Naive B cell (primary cell): ENCODE measurements around the gene RXRA. TPM values are rescaled to one million over a fixed set of nuclear protein-coding genes. Genes with fewer than 3 reads are reported as not detected.

Experiments used
- ATAC-seq, 2 donors: fragments of 150-1000 bp; cut with Tn5 transposase; 2 replicates each; pipeline ENCODE4 v1.10.0; 2021; ENCODE audit warnings: low read depth in 2 of 2, mild to moderate bottlenecking in 2 of 2, moderate library complexity in 2 of 2
- DNase-seq: peaks from one replicate; pipeline ENCODE4 v3.0.0; 2022
- H3K27ac Mint-ChIP-seq, 6 donors: one replicate each; pipeline ENCODE4 v1.8.0; 2020 to 2022; ENCODE audit warnings: mild to moderate bottlenecking in 6 of 6, mixed read lengths in 6 of 6, moderate library complexity in 5 of 6, inconsistent platforms in 2 of 6
- H3K27me3 Mint-ChIP-seq, 3 donors: one replicate each; pipeline ENCODE4 v1.8.0; 2021 to 2022; ENCODE audit warnings: mixed read lengths in 3 of 3, mild to moderate bottlenecking in 1 of 3
- H3K36me3 Mint-ChIP-seq, 2 donors: one replicate each; pipeline ENCODE4 v1.8.0; 2020 to 2022; ENCODE audit warnings: mixed read lengths in 2 of 2, inconsistent platforms in 1 of 2, mild to moderate bottlenecking in 1 of 2
- H3K4me1 Mint-ChIP-seq, 3 donors: one replicate each; pipeline ENCODE4 v1.8.0; 2020 to 2022; ENCODE audit warnings: mixed read lengths in 3 of 3, inconsistent platforms in 1 of 3, mild to moderate bottlenecking in 1 of 3, moderate library complexity in 1 of 3
- H3K4me3 Mint-ChIP-seq, 8 donors: one replicate each; pipeline ENCODE4 v1.8.0; 2020 to 2022; ENCODE audit warnings: mild to moderate bottlenecking in 8 of 8, mixed read lengths in 8 of 8, moderate library complexity in 8 of 8, inconsistent platforms in 2 of 8
- H3K9me3 Mint-ChIP-seq, 7 donors: one replicate each; pipeline ENCODE4 v1.8.0; 2020 to 2022; ENCODE audit warnings: mixed read lengths in 7 of 7, mild to moderate bottlenecking in 5 of 7, inconsistent platforms in 2 of 7, moderate library complexity in 1 of 7
- polyA plus RNA-seq, 6 donors: library from polyadenylated mRNA; unstranded; fragments of 300-500 nt; fragmentation: Illumina TruSeq; gene quantifications; one replicate each; pipeline ENCODE4 v1.2.3, GENCODE V29; 2021; ENCODE audit warnings: low read depth in 6 of 6

RXRA gene
- under 1 TPM in 5 of 6 donors, not detected in 1; 0.31 to 0.76 (median 0.50) TPM for polyA plus RNA-seq

GRCh38 chr9:134325813-134326723 is at the start of gene RXRA:
Gene RXRA, plus strand, starts transcription at chr9:134326455. Its CDS starts 177 bp downstream, at chr9:134326632.
- Mint-ChIP-seq H3K27ac (peak within 1 kb of the TSS in 3 of 6 donors; percentile 62 to 89 (median 70)), H3K4me1 (peaks cover 7 to 20% (median 18%) of the 10 kb centered on the region in 3 donors), H3K4me3 (peak within 1 kb of the TSS; percentile 76 to 92 (median 83)), H3K27me3 (peaks cover 0 to 17% (median 0%) of the 10 kb centered on the region in 3 donors), H3K9me3 (no peaks in the 10 kb centered on the region), H3K36me3 (no peaks in the 10 kb centered on the region)
- peak; percentile 69 to 73 for ATAC-seq
- DNase-seq: peak; percentile 60

GRCh38 chr9:134278286-134278685 is 48.0 kb upstream of the RXRA start:
- DNase-seq (no peak), ATAC-seq (no peak)
- Mint-ChIP-seq H3K9me3 (no peaks in the 10 kb centered on the region), H3K27me3 (peaks cover 0 to 25% (median 9%) of the 10 kb centered on the region in 3 donors), H3K4me3 (no peak overlapping the region), H3K4me1 (peaks cover 7 to 18% (median 10%) of the 10 kb centered on the region in 3 donors), H3K27ac (no peak overlapping the region), H3K36me3 (no peaks in the 10 kb centered on the region)

DNA sequence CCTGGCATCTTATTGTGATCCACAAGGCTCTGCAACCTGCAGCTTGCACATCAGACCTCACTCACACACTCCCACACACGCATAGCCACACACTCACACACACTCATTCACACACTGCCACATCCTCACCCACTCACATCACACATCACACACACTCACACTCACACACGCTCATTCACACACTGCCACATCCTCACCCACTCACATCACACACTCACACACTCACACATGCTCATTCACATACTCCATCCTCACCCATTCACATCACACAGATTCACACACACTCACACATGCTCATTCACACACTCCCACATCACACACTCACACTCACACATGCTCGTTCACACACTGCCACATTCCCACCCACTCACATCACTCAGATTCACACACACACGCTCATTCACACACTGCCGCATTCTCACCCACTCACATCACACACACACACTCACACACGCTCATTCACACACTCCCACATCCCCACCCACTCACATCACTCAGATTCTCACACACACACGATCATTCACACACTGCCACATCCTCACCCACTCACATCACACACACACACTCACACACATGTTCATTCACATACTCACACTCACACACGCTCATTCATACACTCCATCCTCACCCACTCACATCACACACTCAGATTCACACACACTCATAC is 47.1 kb upstream of the RXRA start:
- no peak overlapping the region for H3K4me3 Mint-ChIP-seq
- peaks cover 7 to 18% (median 10%) of the 10 kb centered on the region in 3 donors for H3K4me1 Mint-ChIP-seq
- H3K9me3 Mint-ChIP-seq: no peaks in the 10 kb centered on the region
- peaks cover 0 to 27% (median 9%) of the 10 kb centered on the region in 3 donors for H3K27me3 Mint-ChIP-seq
- DNase-seq: no peak
- H3K36me3 Mint-ChIP-seq: no peaks in the 10 kb centered on the region
- ATAC-seq: no peak
- no peak overlapping the region for H3K27ac Mint-ChIP-seq

- Mint-ChIP-seq H3K9me3 (peaks cover 0 to 1% (median 0%) of the 10 kb centered on the region in 7 donors), H3K36me3 (no peaks in the 10 kb centered on the region), H3K27me3 (peaks cover 9 to 53% (median 17%) of the 10 kb centered on the region in 3 donors), H3K4me1 (peaks cover 11 to 17% (median 13%) of the 10 kb centered on the region in 3 donors), H3K27ac (peak overlapping the region in 1 of 6 donors; percentile 44), H3K4me3 (no peak overlapping the region)
- no peak for ATAC-seq
- DNase-seq: no peak
Observed at GRCh38 chr9:134282138-134282650, 44.1 kb upstream of the RXRA start.

DNA sequence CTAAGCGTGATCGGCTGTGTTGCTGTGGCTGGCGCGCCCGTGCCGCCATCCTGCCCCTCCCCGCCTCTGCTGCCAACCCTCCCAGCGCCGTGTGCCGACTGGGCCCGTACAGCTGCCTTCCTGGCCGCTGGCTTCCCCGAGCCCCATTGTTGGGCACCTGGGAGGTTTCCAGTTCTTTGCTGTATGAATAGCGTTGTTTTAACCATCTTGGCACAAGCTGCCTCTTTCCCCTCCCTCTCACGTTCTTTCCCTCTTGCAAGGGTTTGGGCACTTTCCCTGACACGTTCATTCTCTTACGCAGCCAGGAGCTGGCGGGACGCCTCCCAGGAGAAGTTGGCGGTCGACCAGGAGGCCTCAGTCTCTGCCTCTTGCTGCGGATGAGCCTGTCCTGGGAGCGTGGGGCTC is 43.1 kb upstream of the RXRA start:
- DNase-seq (no peak), ATAC-seq (no peak)
- Mint-ChIP-seq H3K36me3 (no peaks in the 10 kb centered on the region), H3K9me3 (peaks cover 0 to 1% (median 0%) of the 10 kb centered on the region in 7 donors), H3K27me3 (peaks cover 9 to 58% (median 27%) of the 10 kb centered on the region in 3 donors), H3K4me1 (peaks cover 16 to 18% (median 17%) of the 10 kb centered on the region in 3 donors), H3K27ac (no peak overlapping the region), H3K4me3 (no peak overlapping the region)

- no peaks in the 10 kb centered on the region for H3K36me3 Mint-ChIP-seq
- no peak for ATAC-seq
- DNase-seq: no peak
- peaks cover 0 to 1% (median 0%) of the 10 kb centered on the region in 7 donors for H3K9me3 Mint-ChIP-seq
- no peak overlapping the region for H3K4me3 Mint-ChIP-seq
- H3K27ac Mint-ChIP-seq: peak overlapping the region in 1 of 6 donors; percentile 84
- peaks cover 16 to 19% (median 17%) of the 10 kb centered on the region in 3 donors for H3K4me1 Mint-ChIP-seq
- peaks cover 9 to 60% (median 27%) of the 10 kb centered on the region in 3 donors for H3K27me3 Mint-ChIP-seq
Observed at GRCh38 chr9:134283692-134284265, 42.5 kb upstream of the RXRA start.

DNA sequence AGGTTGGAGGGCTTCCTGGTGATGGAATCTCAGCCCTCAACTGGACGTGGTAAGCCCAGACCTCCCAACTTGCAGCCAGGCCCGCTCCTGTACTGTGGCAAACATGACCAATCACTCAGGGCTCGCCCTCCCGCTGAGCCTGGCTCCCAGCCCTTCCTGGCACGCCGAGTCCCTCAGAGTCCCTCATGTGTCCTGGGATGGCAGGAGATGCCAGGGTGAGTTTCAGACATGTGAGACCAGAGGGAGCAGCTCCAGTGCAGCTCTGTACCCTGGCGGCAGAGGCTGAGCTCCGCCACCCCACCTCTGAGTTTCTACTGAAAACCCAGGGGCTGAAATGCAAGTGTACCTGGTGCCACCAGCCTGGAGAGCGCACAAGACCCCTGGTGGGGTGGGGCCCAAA is 42.0 kb upstream of the RXRA start:
- Mint-ChIP-seq H3K4me3 (no peak overlapping the region), H3K36me3 (no peaks in the 10 kb centered on the region), H3K27ac (no peak overlapping the region), H3K4me1 (peaks cover 16 to 19% (median 17%) of the 10 kb centered on the region in 3 donors), H3K27me3 (peaks cover 9 to 61% (median 27%) of the 10 kb centered on the region in 3 donors), H3K9me3 (peaks cover 0 to 1% (median 0%) of the 10 kb centered on the region in 7 donors)
- DNase-seq (no peak), ATAC-seq (no peak)

- ATAC-seq (no peak), DNase-seq (no peak)
- Mint-ChIP-seq H3K36me3 (no peaks in the 10 kb centered on the region), H3K4me1 (peaks cover 16 to 19% (median 17%) of the 10 kb centered on the region in 3 donors), H3K27me3 (peaks cover 9 to 65% (median 27%) of the 10 kb centered on the region in 3 donors), H3K9me3 (peaks cover 0 to 1% (median 0%) of the 10 kb centered on the region in 7 donors), H3K4me3 (no peak overlapping the region), H3K27ac (no peak overlapping the region)
Observed at GRCh38 chr9:134284741-134285140, 41.5 kb upstream of the RXRA start.

DNA sequence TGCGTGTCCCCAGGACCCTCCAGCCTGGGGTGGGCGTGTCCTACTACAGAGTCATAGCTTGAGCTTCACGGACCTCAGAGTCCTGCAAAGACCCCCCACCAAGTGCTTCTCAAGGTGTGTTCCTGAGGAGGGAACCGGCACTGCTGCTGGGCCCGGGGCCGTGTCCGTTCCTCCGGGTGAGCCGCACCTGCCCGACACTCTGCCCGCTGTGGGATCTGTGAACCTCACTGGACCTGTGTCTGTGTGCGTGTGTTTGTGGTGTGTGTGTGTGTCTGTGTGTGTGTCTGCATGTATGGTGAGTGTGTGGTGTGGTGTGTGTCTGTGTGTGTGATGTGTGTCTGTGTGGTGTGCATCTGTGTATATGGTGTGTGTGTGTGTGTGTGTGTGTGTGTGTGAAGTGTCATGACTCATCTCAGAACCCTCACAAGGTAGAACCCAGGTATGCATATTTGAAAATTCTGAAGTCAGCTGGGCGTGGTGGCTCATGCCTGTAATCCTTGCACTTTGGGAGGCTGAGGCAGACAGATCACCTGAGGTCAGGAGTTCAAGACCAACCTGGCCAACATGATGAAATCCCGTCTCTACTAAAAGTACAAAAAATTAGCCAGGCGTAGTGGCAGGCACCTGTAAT is 40.9 kb upstream of the RXRA start:
- H3K36me3 Mint-ChIP-seq: no peaks in the 10 kb centered on the region
- H3K4me1 Mint-ChIP-seq: peaks cover 16 to 19% (median 17%) of the 10 kb centered on the region in 3 donors
- ATAC-seq: no peak
- DNase-seq: no peak
- H3K9me3 Mint-ChIP-seq: peaks cover 0 to 1% (median 0%) of the 10 kb centered on the region in 7 donors
- no peak overlapping the region for H3K4me3 Mint-ChIP-seq
- H3K27ac Mint-ChIP-seq: peak overlapping the region in 1 of 6 donors; percentile 78
- peaks cover 9 to 67% (median 27%) of the 10 kb centered on the region in 3 donors for H3K27me3 Mint-ChIP-seq

GRCh38 chr9:134286471-134287245 is 39.6 kb upstream of the RXRA start:
- peak overlapping the region in 2 of 6 donors; percentile 39 to 52 for H3K27ac Mint-ChIP-seq
- no peaks in the 10 kb centered on the region for H3K36me3 Mint-ChIP-seq
- H3K9me3 Mint-ChIP-seq: peaks cover 0 to 1% (median 0%) of the 10 kb centered on the region in 7 donors
- H3K27me3 Mint-ChIP-seq: peaks cover 5 to 54% (median 27%) of the 10 kb centered on the region in 3 donors
- H3K4me1 Mint-ChIP-seq: peaks cover 16 to 19% (median 17%) of the 10 kb centered on the region in 3 donors
- H3K4me3 Mint-ChIP-seq: peak overlapping the region in 4 of 8 donors; percentile 22 to 59 (median 46)
- peak; percentile 30 to 35 for ATAC-seq
- DNase-seq: no peak

DNA sequence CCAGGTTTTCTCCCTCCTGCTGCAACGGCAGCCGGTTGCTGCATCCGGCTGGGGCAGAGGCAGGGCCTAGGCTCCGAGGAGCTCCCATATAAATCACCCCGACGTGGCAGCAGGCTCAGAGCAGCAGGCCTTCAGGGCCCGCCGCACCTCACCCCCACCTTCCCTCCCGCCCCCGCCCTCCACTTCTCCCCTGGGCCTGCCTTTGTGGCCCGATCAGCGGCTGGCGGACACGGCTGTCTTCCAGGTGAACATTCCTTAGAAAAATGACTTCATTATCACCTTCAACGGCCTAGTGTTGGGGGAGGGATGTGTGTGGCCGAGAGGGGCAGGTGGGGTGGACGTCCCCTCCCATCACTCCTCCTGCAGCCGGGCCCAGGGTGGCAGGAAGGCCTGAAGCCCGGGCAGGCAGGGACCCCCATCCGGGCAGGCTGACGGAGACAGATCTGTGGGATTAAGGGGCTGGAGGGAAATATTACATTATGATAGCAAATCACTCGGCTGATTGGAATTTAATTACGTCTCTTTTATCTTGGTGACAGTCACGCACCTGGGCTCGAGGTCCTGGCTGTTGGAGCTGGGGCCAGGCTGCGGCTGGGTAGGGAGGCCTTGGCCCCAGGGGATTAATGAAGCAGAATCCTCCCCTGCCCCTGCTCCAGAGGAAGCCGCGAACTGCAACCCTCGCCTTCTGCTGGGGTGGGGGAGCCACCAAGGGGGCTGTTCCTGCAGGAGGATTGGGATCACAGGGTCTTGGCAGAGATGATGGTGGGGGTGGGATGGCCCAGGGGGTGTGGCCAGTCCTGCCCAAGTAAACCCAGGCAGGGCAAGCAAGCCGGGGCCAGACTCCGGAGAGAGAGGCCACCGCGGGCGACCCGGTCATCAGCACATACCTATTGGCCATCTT is 38.4 kb upstream of the RXRA start:
- H3K9me3 Mint-ChIP-seq: peaks cover 0 to 1% (median 0%) of the 10 kb centered on the region in 7 donors

More for the DNA sequence above, 38.4 kb upstream of the RXRA start:
- peaks cover 17 to 21% (median 18%) of the 10 kb centered on the region in 3 donors for H3K4me1 Mint-ChIP-seq
- H3K27me3 Mint-ChIP-seq: peaks cover 5 to 52% (median 27%) of the 10 kb centered on the region in 3 donors
- peak overlapping the region in 2 of 8 donors; percentile 5 to 40 for H3K4me3 Mint-ChIP-seq
- DNase-seq (no peak), ATAC-seq (peak; percentile 37 to 44)
- H3K36me3 Mint-ChIP-seq: no peaks in the 10 kb centered on the region
- H3K27ac Mint-ChIP-seq: peak overlapping the region in 2 of 6 donors; percentile 41 to 52
